ENCODE data around the gene TTR. TPM values are rescaled to one million over a fixed set of nuclear protein-coding genes. Genes with fewer than 3 reads are reported as not detected.

TTR gene
- total and polyA plus RNA-seq, 12 donors, result 0.25 to 1.6 (median 0.82) TPM; not detected in 6

DNA sequence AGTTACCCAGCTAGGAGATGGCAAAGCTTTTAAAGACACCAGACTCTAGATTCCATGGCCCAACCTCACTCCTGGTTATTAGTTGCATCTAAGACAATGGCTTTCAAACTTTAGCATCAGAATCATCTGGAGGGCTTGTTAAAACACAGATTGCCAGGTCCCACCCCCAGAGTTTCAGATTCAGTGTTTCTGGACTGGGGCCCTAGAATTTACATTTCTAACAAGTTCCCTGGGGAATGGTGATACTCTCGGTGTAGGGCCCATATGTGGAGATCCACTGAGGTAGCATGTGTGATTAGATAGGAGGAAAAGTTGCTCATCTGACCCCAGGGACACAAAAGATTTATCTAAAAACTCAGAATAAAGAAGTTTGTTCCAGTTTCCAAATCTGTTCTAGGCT is 14.5 kb upstream of the TTR start:
- intact Hi-C loops (cut with DNase I), result no loop called here
- Histone ChIP-seq H3K27ac (no peak overlapping the region), H3K36me3 (replicated peaks in 1 of 2) (no peaks in the 10 kb centered on the region), H3K4me1 (replicated peaks in 1 of 2) (no peaks in the 10 kb centered on the region), H3K9me3 (replicated peaks in 1 of 3) (no peaks in the 10 kb centered on the region), H3K4me3 (no peak overlapping the region), H3K27me3 (no peaks in the 10 kb centered on the region)
- 74 to 100% (median 90%) methylated on average over 1 of the region's 1 CpG for WGBS, 4 donors
- TF ChIP-seq, protein P1, sequence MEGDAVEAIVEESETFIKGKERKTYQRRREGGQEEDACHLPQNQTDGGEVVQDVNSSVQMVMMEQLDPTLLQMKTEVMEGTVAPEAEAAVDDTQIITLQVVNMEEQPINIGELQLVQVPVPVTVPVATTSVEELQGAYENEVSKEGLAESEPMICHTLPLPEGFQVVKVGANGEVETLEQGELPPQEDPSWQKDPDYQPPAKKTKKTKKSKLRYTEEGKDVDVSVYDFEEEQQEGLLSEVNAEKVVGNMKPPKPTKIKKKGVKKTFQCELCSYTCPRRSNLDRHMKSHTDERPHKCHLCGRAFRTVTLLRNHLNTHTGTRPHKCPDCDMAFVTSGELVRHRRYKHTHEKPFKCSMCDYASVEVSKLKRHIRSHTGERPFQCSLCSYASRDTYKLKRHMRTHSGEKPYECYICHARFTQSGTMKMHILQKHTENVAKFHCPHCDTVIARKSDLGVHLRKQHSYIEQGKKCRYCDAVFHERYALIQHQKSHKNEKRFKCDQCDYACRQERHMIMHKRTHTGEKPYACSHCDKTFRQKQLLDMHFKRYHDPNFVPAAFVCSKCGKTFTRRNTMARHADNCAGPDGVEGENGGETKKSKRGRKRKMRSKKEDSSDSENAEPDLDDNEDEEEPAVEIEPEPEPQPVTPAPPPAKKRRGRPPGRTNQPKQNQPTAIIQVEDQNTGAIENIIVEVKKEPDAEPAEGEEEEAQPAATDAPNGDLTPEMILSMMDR (IDR thresholded peaks at IDR 0.05), result no peak
- no peak for TF ChIP-seq POLR2A (IDR thresholded peaks at IDR 0.05)
- DNase-seq, result no peak

DNA sequence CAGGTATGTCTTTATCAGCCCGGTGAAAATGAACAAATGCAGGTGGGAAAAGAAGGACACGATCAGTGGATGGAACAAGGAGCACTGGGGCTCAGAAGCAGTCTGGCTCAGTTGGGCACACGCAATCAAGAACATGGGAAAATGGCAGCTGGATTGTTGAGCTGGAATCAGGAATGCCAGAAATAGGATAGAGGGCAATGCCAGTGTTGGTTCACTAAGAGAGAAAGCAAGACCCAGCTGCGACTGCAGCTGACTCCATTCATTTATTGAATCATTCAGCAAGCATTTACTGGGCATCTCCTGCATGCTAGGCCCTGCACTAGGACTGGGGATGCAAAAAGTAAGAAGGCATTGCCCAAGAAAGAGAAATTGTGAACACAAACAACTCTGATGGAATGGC is 13.6 kb upstream of the TTR start:
- intact Hi-C loops (cut with DNase I), result no loop called here
- Histone ChIP-seq H3K4me1 (replicated peaks in 1 of 2) (no peaks in the 10 kb centered on the region), H3K27me3 (no peaks in the 10 kb centered on the region), H3K4me3 (no peak overlapping the region), H3K9me3 (replicated peaks in 1 of 3) (no peaks in the 10 kb centered on the region), H3K36me3 (replicated peaks in 1 of 2) (no peaks in the 10 kb centered on the region), H3K27ac (no peak overlapping the region)
- no peak for TF ChIP-seq POLR2A (IDR thresholded peaks at IDR 0.05)
- TF ChIP-seq, protein P1 (IDR thresholded peaks at IDR 0.05), result no peak
- WGBS, 4 donors, result 92 to 95% (median 94%) methylated on average over 4 of the region's 4 CpGs
- DNase-seq, result no peak

DNA sequence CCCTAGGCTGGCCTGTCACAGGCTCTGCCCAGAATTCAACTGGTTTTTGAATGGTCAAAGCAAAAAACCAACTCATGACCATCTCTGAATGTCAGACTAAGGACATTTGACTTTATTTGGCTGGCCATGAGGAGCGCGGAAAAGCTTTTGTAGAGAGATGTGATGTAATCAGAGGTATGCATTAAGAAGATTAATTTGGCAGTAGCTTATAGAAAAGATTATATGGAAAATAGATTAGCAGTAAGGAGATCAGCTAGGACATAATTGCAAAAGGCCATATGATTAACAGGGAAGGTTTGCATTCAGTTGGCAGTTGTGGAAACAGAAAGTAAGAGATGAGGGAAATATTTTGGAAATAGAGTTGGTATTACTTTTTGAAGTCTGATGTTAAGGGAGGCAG is 12.3 kb upstream of the TTR start:
- TF ChIP-seq POLR2A (IDR thresholded peaks at IDR 0.05), result no peak
- TF ChIP-seq, protein P1 (IDR thresholded peaks at IDR 0.05), result no peak
- Histone ChIP-seq H3K36me3 (replicated peaks in 1 of 2) (no peaks in the 10 kb centered on the region), H3K9me3 (replicated peaks in 1 of 3) (no peaks in the 10 kb centered on the region), H3K27ac (no peak overlapping the region), H3K27me3 (no peaks in the 10 kb centered on the region), H3K4me3 (no peak overlapping the region), H3K4me1 (replicated peaks in 1 of 2) (no peaks in the 10 kb centered on the region)
- WGBS, 4 donors, result 84 to 95% (median 94%) methylated on average over 2 of the region's 2 CpGs
- no peak for DNase-seq
- intact Hi-C loops (cut with DNase I), result no loop called here

DNA sequence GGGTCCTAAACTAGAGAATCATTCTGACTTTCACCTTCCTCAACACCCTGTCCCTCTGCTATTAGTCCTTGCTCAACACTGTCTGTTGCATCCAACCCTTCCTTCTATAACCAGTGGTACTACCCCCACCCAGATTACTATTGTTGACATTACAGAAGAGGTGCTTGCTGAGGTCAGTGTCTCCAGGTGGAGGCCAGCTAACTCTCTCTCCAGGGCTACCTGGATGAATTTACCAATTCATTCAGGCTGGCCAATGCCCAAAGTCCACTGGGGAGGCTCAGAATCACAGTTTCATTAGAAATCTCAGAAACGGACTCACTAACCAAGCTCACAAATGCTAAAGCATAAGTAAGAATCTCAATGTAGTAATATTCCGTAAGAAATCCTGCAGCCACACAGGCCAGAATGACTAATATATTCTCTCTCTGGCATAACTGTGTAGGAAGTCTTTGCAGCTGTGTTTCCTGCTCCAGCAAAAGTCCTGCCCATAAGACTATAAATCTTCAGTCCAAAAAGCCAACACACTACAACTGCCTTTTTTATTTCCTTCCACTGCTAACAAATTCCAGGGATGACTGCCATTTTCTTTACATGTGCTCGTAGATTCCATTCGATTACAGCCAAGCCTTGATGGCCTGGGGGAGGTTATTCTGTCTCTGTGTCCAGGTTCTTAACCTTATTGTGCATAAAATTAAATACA is 10.0 kb upstream of the TTR start:
- peak in 3 of 7 donors; percentile 18 to 27 (median 23) for DNase-seq

More for the DNA sequence above, 10.0 kb upstream of the TTR start:
- Histone ChIP-seq H3K36me3 (replicated peaks in 1 of 2) (no peaks in the 10 kb centered on the region), H3K27ac (peak overlapping the region in 1 of 5 donors; percentile 13), H3K4me1 (replicated peaks in 1 of 2) (no peaks in the 10 kb centered on the region), H3K9me3 (replicated peaks in 1 of 3) (no peaks in the 10 kb centered on the region), H3K27me3 (no peaks in the 10 kb centered on the region), H3K4me3 (no peak overlapping the region)
- intact Hi-C loops (cut with DNase I), result no loop called here
- TF ChIP-seq, protein P1 (IDR thresholded peaks at IDR 0.05), result no peak
- no peak for TF ChIP-seq POLR2A (IDR thresholded peaks at IDR 0.05)
- 28 to 37% (median 33%) methylated on average over 4 of the region's 4 CpGs for WGBS, 4 donors

All from adrenal gland (tissue), 12 donors.